HepG2 (cell line): Measurements from ENCODE around the gene BMP6.

Experiments used
- ARNT2 ChIP-seq: sonication (generic); formaldehyde crosslinking; IDR thresholded peaks from 2 replicates; pipeline ENCODE4 v1.8.0; 2022; ENCODE audit warnings: mild to moderate bottlenecking, low read depth, missing genetic modification reagents, moderate library complexity
- ATF2 ChIP-seq: sonication (generic); formaldehyde crosslinking; IDR thresholded peaks from 2 replicates; pipeline ENCODE4 v1.4.0; 2020; ENCODE audit warnings: missing genetic modification reagents
- ATF3 ChIP-seq: sonication (generic); formaldehyde crosslinking; IDR thresholded peaks from 2 replicates; pipeline ENCODE4 v1.4.0; 2020; ENCODE audit warnings: missing genetic modification reagents
- HMGXB4 ChIP-seq, 2 experiments: sonication (generic) in 1 of 2; formaldehyde crosslinking in 1 of 2; IDR thresholded peaks; 2 replicates each; pipeline versions ENCODE4 v1.4.0 to v1.6.1; 2018 to 2020; ENCODE audit warnings: missing genetic modification reagents in 2 of 2, borderline replicate concordance in 1 of 2, low read depth in 1 of 2, mild to moderate bottlenecking in 1 of 2, missing biosample characterization in 1 of 2
- NR1H2 ChIP-seq: sonication (generic); formaldehyde crosslinking; IDR thresholded peaks from 2 replicates; pipeline ENCODE4 v1.8.1; 2022; ENCODE audit warnings: low read depth, missing genetic modification reagents, borderline replicate concordance
- POLR2A ChIP-seq, 2 experiments: IDR thresholded peaks; 2 replicates each; pipeline ENCODE4 v1.6.1; 2011; ENCODE audit warnings: low read depth in 2 of 2, low read length in 2 of 2, mild to moderate bottlenecking in 1 of 2, moderate library complexity in 1 of 2; ENCODE audit not compliant: insufficient read depth in 1 of 2
- REXO4 ChIP-seq: sonication (generic); formaldehyde crosslinking; IDR thresholded peaks from 2 replicates; pipeline ENCODE4 v1.8.0; 2022; ENCODE audit warnings: missing genetic modification reagents, mild to moderate bottlenecking, borderline replicate concordance
- SIX4 ChIP-seq: sonication (generic); formaldehyde crosslinking; IDR thresholded peaks from 2 replicates; pipeline ENCODE4 v1.4.0; 2020; ENCODE audit warnings: missing genetic modification reagents
- ZBTB10 ChIP-seq: sonication (generic); formaldehyde crosslinking; IDR thresholded peaks from 2 replicates; pipeline ENCODE4 v1.4.0; 2020; ENCODE audit warnings: missing genetic modification reagents, borderline replicate concordance
- ZNF263 ChIP-seq: sonication (generic); formaldehyde crosslinking; IDR thresholded peaks from 2 replicates; pipeline ENCODE4 v1.4.0; 2020; ENCODE audit warnings: missing genetic modification reagents
- ZNF274 ChIP-seq: sonication (generic); formaldehyde crosslinking; IDR thresholded peaks from 2 replicates; pipeline ENCODE4 v1.5.1; 2020; ENCODE audit warnings: mild to moderate bottlenecking, missing genetic modification reagents
- ZNF281 ChIP-seq: sonication (generic); formaldehyde crosslinking; IDR thresholded peaks from 2 replicates; pipeline ENCODE4 v1.4.0; 2020; ENCODE audit warnings: missing genetic modification reagents, borderline replicate concordance

GRCh38 chr6:7922596-7922995, 196.7 kb downstream of the BMP6 start:
- TF ChIP-seq REXO4 (CRISPR knock-in tag) (no peak), ZNF263 (CRISPR knock-in tag) (no peak), ZNF281 (CRISPR knock-in tag) (no peak), ZBTB10 (CRISPR knock-in tag) (no peak), SIX4 (CRISPR knock-in tag) (no peak), ATF3 (CRISPR knock-in tag) (no peak), ATF2 (CRISPR knock-in tag) (no peak), NR1H2 (CRISPR knock-in tag) (no peak), ARNT2 (CRISPR knock-in tag) (no peak), HMGXB4 (CRISPR knock-in tag; IDR thresholded peaks at IDR 0.05; ENCODE audit: borderline replicate concordance in 1 of 2, low read depth in 1 of 2) (no peak), ZNF274 (CRISPR knock-in tag) (no peak), POLR2A (IDR thresholded peaks at IDR 0.05; ENCODE audit: insufficient read depth in 1 of 2, low read depth in 2 of 2, low read length in 2 of 2) (no peak)
